Stimulated activated CD8-positive, alpha-beta memory T cell treated with anti-CD3 and anti-CD28 coated beads, Interleukin-4, amount 100 ng/mL, for 24 hours (primary cell): ENCODE measurements around the gene HSPG2.

Source experiments
- DNase-seq: peaks from one replicate; pipeline ENCODE4 v3.0.0-alpha.2; 2020; ENCODE audit warnings: low read depth

HSPG2 gene

DNA sequence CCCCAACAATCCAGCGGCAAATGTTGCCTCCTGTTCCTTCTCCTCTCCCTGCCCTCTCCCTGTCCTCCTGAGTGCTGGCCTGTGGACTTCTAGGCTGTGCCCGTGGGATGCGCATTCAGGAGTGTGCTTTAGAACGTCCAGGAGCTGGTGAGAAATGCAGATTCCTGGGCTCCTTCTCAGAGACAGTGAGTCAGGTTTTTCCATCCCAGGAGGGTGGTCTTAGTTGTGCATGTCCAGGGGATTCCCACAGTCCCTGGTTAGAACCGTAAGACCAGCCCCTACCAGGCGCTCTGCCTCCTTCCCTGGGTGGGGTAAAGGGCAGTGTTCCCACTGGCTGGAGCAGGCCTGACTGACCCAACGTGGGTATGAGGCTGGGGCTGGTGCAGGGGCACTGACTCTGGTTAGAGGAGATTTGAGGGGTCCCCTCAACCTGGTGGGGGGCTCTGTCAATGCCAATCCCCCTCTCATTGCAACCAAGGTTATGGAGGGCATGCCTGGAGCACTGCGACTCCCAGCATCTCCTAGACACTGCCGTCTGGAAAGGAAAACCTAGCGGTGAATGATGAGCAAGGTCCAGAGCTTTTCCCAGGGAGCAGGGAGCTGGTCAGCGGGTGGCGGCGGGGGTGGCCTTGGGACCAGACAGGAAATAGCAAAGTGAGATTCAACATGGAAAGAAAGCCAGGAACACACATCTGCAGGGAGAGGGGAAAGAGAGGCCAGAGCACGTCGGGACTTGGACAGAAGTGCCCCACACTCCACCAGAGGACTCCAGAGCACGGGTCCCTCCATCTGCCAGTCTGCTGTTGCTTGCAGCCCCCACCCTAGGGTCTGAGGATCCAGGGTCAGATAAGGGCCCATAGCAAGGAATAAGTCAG, 38.5 kb downstream of the HSPG2 start:
- DNase-seq, result no peak

DNA sequence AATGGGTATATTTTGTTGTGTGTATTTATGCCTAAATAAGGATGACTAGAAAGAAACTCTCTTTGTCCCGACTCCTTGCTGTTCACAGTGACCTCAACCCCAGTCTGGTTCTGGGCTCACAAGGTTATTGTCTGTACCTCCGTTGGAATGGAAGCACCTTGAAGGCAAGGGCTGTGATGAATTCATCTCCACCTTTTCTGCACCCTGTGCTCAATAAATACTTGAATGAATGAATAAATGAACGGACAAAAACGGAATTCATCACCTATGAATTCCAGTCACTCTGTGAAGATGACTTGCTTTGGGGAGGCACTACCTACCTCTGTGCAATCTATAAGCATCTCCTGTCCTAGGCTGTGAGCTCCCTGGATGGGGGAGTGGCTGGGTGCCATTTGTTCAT, 39.3 kb downstream of the HSPG2 start:
- DNase-seq, result no peak

DNA sequence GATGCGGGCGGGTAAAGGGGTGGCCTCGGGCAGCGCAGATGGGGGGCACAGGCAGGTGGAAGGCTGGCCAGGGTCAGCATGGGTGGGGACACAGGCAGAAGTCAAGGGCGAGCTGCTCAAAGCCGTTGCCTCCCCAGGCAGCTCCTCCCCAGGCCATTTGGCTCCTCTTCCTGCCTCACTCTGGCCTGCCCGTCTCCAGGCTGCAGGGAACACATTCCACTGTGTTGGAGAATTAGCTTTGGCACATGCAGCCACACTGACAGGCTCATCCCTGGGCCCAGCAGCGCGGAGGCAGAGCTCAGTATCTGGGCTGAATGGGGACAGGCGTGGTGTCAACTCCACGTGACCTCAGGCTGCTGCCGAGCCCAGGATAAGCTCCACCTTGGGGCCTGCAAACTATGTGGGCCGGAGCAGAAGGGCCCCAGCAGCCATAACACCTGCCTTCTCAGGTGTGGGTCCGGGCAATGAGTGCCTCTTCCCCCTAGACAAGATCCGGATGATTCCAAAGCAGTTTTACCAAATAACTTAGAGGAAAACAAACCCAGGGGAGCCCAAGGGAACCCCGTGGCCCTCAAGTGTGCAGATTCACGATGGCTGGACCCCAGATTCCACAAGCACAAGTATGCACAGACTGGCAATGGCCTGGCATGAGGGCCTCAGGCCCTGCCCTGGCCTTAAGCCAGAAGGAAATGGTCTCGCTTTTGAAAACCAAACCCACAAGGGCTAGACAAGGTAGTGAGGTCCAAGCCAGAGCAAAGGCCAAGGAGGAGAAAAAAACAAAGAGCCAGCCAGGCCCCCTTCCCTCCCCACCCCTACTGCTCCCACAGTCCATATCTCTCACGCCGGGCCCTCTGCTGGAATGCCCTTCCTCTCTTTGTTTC, 40.2 kb downstream of the HSPG2 start:
- DNase-seq, result no peak

DNA sequence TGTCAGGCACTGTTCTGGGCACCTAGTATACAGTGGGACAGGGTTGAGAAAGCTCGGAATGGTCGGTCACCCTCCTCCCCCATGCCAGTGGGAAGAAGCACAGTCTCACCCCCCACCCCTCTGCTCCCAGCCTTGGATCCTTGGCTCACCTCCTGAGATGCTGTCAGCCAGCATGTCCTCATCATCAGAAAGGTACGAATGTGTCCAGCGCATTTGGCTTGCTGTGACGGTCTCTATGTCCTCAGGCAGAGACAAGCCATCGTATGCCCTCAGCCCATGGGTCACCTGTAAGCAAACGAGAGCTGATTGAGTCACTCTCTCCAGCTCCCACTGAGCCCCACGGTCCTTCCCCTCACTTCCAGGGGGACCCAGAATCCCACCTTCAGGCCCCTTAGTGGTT, 41.1 kb downstream of the HSPG2 start:
- no peak for DNase-seq

DNA sequence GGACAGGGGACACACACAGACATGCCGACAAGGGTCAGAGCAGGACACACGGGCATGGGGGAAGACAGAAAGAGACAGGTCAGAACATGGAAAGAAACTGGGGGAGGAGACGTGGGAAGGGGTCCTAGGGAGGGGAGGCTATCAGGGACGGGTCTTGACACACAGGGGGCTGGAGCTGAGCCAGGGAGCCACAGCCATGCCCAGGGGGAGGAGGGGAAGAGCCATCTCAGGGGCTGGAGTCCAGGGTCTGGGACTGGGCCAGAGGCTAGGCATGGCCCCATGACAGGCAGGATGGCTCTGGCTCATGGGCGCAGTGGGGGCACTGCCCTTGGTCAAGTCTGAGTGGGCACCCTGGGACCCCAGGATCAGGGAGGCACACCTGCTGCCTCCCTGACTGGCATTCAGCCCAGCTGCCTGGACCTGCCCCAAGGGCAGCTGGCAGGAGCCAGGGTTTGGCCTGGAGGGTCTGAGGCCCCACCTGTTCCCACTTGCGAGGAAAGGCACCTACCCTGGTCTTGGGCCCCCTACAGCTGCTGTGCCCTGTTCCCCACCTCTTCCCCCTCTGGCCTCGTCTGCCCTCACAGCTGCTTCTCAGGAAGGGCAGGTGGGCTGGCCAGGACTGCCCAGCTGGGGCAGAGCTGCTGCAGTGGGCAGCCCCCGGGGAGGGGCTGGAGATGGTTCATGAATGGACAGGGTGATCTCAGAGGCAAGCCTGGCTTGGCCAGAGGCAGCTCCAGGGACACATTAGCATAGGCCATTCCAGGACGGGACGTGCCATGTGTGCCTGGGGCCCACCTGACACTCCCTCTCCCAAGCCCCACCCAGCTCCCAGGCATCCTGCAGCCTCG, 42.9 kb downstream of the HSPG2 start:
- DNase-seq, result no peak

DNA sequence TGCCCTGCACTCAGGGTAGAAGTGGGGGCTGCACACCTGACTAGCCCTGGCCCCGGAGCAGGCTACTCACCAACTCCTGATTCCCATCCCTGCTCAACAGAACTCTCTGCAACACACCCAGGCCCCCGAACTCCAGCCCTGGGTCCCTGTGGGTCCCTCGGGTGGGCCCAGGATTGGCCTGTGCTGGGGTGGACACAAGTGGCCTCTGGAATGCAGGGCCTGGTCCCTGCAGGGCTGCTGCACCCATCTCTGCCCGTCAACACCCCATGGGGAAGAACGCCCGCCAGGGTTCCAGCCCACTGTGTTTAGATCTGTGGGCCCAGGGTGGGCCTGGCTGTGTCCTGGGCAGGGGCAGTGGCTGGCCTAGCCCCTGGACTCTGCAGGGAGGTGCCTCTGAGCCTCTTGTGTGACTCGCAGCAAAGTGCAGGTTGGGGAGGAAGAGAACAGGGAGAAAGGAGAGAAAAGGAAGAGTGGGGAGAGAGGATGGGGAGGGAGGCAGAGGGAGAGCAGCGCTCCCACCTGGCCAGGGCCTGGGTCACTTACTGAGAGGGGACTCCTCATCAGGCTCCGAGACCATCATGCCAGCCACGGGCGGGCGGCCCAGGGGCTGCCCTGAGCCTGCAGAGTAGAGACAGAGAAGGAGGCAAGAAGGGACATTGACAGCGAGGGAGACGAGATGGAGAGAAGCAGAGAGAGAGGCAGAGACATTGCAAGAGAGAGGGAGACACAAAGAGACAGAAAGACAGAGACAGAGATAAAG, 43.9 kb downstream of the HSPG2 start:
- no peak for DNase-seq

DNA sequence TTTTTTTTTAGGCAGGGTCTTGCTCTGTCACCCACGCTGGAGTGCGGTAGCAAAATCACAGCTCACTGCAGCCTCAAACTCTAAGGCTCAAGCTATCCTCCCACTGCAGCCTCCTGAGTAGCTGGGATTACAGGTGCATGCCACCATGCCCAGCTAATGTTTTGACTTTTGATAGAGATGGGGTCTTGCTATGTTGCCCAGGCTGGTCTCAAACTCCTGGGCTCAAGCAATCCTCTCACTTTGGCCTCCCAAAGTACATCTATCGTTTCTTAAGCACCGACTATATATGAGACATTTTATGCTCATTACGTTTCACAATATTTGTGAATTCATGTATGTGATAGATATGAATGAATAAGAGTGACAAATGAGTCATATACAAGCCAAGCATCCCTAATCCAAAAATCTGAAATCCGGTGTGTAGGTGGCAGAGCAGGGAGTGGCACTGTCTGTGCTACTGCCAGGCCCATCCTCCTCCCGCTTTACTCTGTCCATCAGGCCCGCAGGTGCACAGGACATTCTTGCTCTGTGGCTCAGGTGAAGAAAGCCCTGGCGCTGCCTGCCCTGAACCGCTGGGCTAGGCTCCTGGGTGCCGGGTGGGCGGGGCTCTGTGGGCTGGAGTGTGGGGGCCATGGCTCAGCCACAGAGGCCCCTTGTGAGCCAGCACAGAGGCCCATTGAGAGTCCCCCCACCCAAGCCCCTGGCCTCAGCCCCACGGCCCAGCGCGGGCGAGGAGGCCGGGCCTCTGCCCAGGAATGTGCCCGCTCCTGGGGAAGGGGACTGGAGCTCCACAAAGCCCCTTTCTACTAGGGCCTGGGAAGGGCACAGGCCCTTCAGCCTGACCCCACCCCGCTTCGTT, 45.3 kb downstream of the HSPG2 start:
- no peak for DNase-seq

DNA sequence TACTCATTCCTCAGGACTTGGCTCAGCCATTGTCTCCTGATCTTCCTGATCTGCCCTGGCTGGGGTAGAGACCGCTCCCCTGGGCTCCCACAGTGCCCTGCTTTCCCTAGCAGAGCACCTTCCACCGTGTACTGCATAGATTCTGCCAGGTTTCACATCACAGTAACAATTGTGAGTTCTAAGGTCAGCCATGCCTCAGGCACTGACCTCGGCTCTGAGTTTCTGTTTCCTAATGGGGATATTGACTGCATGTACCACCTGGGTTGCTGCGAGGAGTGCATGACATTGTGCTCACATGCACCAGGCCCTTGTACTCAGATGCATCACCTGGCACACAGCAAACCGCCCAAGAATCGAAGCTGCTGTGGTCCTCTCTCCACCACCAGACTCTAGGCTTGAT, 46.0 kb downstream of the HSPG2 start:
- DNase-seq, result no peak

DNA sequence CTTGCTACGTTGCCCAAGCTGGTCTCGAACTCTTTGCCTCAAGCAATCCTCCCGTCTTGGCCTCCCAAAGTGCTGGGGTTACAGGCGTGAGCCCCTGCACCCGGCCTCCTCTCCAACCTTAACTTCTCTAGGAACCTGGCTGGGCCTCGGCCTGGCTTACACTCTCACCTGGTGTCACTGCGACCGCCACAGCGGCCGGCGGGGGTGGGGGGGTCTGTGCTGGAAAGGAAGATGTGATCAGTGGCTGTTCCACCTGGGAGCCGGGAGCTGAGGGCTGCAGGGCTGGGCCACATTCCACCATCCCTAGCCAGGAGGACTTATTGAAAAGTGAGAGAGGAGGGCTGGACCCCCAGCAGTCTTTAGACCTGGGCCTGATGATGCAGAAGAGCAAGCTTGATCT, 48.6 kb downstream of the HSPG2 start:
- DNase-seq, result no peak

DNA sequence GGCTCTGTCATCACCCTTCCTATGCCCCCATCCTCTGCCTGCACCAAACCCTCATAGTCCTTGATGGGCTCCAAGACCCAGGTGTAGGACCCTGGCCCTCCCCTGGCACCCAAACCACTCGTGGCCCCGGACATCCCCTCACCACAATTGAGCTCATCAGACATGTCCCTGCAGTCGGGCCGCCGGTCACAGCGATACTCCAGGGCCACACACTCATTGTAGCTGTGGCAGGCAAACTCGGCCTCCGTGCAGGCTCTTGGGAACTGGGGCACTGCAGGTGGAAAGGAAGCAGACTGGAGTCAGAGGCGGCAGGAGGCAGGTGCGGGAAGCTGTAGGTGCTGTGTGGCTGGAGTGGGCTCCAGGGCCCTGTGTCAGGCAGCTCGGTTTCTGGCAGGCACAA, 49.3 kb downstream of the HSPG2 start:
- DNase-seq, result no peak

DNA sequence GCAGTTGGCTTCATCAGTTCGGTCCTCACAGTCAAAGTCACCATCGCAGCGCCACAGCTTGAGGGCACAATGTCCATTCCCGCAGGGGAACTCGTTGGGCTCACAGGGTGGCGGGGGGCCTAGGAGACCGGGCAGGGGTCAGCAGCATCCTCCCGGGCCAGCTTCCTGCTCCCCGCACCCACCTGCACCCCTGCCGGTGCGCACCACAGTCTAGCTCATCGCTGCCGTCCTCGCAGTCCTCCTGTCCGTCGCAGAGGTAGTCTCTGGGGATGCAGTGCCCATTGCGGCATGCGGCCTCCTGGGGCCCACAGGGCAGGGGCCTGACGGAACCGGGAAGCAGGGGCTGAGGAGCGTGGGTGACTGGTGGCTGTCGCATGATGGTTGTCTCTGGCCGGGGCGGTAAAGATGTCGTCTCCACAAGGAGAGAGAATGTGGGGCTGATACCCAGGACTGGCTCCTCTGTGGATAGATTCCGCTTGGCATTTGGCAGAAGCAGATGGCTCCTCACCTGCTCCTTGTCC, 49.8 kb downstream of the HSPG2 start:
- DNase-seq, result no peak

DNA sequence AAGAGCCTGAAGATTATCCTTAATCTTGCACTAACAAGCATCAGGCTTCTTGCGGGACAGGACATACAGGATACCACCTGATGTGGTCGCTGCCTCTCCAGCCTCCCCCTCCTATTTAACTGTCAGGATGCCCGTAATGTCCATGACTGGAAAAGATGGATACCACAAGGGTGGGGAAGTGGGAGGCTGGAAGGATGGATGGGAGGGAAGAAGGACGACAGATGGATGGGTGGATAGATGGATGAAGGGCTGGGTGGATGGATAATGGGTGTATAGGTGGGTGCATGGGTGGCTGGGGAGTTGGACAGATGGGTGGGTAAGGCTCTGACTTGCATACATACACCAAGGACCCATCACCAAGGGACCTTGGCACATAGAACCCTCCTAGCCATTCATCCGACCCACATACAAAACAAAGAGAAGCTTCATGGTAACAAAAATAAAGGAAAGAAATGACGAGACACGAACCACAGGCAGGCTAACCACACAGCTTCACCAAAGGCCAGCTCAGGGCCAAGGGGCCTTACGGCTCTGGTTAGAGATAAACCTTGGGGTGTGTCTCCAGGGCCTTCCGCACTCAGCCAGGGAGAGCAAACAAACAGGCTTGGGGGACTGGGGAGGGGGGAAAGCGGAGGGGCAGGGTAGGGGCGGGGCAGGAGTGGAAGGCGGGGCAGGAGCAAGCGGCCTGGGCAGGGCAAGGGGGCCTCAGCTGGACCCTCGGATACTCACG, 50.5 kb downstream of the HSPG2 start:
- DNase-seq, result no peak

DNA sequence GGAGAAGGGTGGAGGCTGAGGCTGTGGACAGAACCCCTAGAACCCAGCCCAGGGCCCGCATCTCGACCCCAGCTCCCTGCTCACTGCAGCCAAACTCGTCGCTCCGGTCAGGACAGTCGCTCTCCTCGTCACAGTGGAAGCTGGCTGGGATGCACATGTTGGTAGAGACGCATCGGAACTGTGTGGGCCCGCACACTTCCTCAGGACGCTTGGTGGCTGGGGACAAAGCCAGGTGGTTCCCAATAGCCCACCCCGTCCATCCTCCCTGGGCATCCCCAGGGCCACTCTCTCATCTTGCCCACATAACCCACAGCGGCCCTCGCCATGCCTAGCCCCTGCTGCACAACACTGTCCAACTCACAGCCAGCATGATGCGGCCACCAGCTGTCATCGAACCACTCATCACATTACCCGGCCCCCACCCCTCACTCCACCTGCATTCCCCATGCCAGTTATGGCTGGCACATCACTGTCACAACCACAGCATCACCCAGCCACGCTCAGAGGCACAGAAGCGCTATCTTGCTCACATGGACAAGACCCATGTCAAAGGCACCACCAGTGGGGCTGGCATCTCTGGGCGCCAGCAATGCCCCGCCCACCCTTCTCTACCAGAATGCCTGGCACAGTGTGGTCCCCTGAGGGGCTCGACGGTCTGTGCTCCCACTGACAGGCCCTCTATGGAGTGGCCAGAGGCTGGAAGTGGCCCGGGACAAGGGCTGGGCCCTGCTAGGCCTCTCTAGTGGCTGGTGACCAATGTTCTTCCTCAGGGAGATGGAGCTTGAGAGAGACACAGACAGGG, 51.7 kb downstream of the HSPG2 start:
- no peak for DNase-seq

DNA sequence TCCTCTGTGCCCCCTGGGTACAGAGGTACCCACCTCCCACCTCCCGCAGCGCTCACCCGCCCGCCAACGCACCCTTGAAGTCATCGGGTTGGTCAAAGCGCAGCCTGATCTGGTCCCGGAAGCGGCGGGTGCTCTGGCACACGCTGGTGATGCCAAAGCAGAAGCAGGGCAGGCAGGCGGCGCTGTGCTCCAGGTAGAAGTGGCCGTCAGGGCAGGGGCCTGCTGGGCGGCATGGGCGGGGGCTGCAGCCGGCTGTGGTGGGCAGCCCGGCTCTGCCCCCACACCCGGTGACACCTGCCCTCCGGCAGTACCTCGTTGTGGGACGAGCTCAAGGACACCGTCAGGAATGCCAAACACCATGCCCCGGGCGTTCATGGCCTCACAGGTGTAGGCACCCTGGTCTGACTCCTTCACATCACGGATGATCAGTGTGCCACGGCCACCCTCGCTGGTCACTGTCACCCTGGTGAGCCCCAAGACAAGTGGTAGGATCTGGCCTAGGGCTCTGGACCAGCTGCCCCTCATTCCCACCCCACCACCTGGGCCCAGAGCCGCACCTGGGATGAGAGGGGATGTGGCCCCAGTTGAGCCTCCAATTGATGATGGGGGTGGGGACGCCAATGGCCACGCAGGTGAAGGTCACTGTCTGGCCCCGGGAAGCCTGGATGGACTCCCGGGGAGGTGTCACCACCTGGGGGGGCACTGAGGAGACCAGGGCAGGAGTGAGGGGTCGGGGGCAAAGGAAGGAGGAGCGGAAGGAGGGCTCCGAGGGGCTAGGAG, 52.5 kb downstream of the HSPG2 start:
- DNase-seq, result no peak

DNA sequence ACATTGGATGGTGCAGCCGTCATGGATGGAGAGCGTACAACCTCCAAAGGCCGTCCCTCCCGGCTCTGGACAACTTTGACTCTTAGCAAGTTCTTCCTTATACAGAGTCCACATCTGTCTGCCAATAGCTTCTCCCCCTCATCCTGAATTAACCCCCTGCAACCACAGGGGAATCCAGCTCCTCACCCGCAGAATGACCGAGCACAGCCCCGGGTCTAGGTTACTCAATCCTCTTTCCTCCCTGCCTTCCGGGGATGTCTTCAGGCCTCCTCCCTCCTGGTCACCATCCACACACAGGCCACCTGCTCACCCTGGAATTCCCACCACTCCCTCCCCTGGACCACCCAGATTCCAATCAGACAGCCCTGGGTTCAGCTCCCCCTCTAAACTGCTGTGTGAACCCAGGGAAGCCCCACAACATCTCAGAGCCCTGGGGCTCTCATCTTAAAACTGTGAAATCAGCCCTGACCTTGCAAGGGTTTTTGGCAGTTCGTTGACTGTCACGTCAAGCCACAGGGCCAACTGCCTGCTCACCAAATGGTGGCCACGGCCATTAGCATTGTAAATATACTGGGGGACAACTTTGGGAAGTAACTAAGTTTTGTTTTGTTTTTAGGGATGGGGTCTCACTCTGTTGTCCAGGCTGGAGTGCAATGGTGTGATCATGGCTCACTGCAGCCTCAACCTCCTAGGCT, 54.2 kb downstream of the HSPG2 start:
- no peak for DNase-seq

DNA sequence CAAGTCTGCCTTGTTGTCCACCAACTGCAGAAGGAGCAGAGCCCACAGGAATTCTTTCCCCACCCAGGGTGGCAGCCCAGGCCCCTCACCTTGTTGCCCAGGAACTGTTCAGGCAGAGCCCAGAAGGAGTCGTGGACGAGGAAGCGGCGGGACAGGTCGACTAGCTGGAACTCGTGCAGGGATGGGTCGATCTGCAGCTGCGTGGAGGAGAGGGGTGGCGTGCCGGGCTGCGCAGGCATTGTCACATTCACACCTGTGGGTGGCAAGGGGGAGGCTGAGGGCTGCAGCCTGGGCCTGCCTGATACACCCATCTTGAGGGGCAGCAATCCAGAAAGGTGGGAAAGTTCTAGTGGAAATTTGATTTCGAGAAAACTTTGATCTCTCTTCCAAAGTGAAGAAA, 55.9 kb downstream of the HSPG2 start:
- DNase-seq, result no peak

DNA sequence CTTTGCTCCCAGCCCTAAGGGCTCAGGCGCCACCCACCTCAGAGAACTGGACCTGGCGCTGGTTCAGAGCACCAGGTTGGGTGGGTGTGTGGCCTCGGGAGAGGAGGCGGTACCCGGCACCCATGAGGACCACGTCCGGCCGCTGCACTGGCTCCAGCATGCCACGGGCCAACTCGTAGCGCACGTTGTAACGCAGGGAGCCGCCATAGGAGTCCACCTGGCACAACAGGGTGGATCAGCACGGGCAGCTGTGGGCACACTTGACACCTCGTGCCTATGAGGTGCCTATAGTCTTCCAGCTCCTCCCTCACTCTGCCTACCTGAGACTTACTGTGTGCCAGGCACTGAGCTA, 56.5 kb downstream of the HSPG2 start:
- DNase-seq, result no peak
